HEK293 (cell line): ENCODE results near the gene CAPN5.

Source experiments
- CTCF ChIA-PET: fragments of 350-600 bp; formaldehyde crosslinking; extraction: SDS; loops from one replicate; lab custom pipeline; 2021; ENCODE audit warnings: antibody characterized with exemption; lab: Yijun Ruan, JAX
- POLR2A ChIA-PET: fragments of 300-600 bp; formaldehyde crosslinking; extraction: SDS; loops from one replicate; lab custom pipeline; 2020; ENCODE audit warnings: antibody characterized with exemption, inconsistent platforms; lab: Yijun Ruan, JAX
- H3K27ac ChIP-seq: fragments of 200-500 bp; sonication (Bioruptor generic); 2 replicates; pipeline ENCODE4 v1.5.1; 2014; ENCODE audit warnings: low read depth, low read length, control low read depth, inconsistent platforms; ENCODE audit errors: extremely low read depth
- H3K36me3 ChIP-seq, 2 experiments: fragments of 200-500 bp in 1 of 2; sonication (Bioruptor generic) in 1 of 2; 1 replicate in 1 of 2; 2 replicates in 1 of 2; pipeline ENCODE4 v1.5.1; 2014 to 2017; ENCODE audit warnings: inconsistent platforms in 2 of 2, low read length in 2 of 2; ENCODE audit not compliant: control insufficient read depth in 2 of 2, insufficient read depth in 1 of 2
- H3K4me1 ChIP-seq: fragments of 200-500 bp; sonication (Bioruptor generic); 2 replicates; pipeline ENCODE4 v1.5.1; 2014; ENCODE audit warnings: mild to moderate bottlenecking, low read length, inconsistent platforms; ENCODE audit not compliant: control insufficient read depth, insufficient read depth
- H3K4me3 ChIP-seq: 2 replicates; pipeline ENCODE4 v1.5.1; 2011; ENCODE audit warnings: low read depth, mild to moderate bottlenecking, control low read depth, low read length, moderate library complexity
- H3K9me3 ChIP-seq: fragments of 200-500 bp; sonication (Bioruptor generic); 2 replicates; pipeline ENCODE4 v1.5.1; 2014; ENCODE audit warnings: low read depth, low read length, inconsistent platforms; ENCODE audit not compliant: control insufficient read depth, insufficient read depth
- ELK4 ChIP-seq: IDR thresholded peaks from 2 replicates; pipeline ENCODE4 v1.6.1; 2011; ENCODE audit warnings: mild to moderate bottlenecking, low read depth, low read length, borderline replicate concordance
- GLI4 ChIP-seq: fragments of 450-650 bp; formaldehyde crosslinking; IDR thresholded peaks from 2 replicates; pipeline ENCODE4 v1.5.1; 2016; ENCODE audit warnings: missing biosample characterization, missing genetic modification characterization
- GLIS1 ChIP-seq: fragments of 450-650 bp; formaldehyde crosslinking; IDR thresholded peaks from 2 replicates; pipeline ENCODE4 v1.5.1; 2016; ENCODE audit warnings: missing biosample characterization, missing genetic modification characterization
- MEIS1 ChIP-seq: sonication (generic); formaldehyde crosslinking; IDR thresholded peaks from 2 replicates; pipeline ENCODE4 v1.8.1; 2022; ENCODE audit warnings: missing genetic modification reagents, mild to moderate bottlenecking, borderline replicate concordance
- SP2 ChIP-seq: fragments of 450-650 bp; formaldehyde crosslinking; IDR thresholded peaks from 2 replicates; pipeline ENCODE4 v1.5.1; 2016; ENCODE audit warnings: missing biosample characterization, missing genetic modification characterization
- SP7 ChIP-seq: fragments of 450-650 bp; formaldehyde crosslinking; IDR thresholded peaks from 2 replicates; pipeline ENCODE4 v1.5.1; 2016; ENCODE audit warnings: missing biosample characterization, missing genetic modification characterization
- TSHZ1 ChIP-seq: fragments of 450-650 bp; formaldehyde crosslinking; IDR thresholded peaks from 2 replicates; pipeline ENCODE4 v1.5.1; 2016; ENCODE audit warnings: missing biosample characterization, missing genetic modification characterization, borderline replicate concordance
- ZBTB17 ChIP-seq: fragments of 450-650 bp; formaldehyde crosslinking; IDR thresholded peaks from 2 replicates; pipeline ENCODE4 v1.5.1; 2016; ENCODE audit warnings: missing biosample characterization, missing genetic modification characterization
- ZBTB7A ChIP-seq: fragments of 450-650 bp; formaldehyde crosslinking; IDR thresholded peaks from 2 replicates; pipeline ENCODE4 v1.5.1; 2016; ENCODE audit warnings: low read depth, missing biosample characterization, missing genetic modification characterization
- ZEB2 ChIP-seq: fragments of 450-650 bp; formaldehyde crosslinking; IDR thresholded peaks from 2 replicates; pipeline ENCODE4 v1.5.1; 2016; ENCODE audit warnings: missing biosample characterization, missing genetic modification characterization
- ZNF121 ChIP-seq: fragments of 450-650 bp; formaldehyde crosslinking; IDR thresholded peaks from 2 replicates; pipeline ENCODE4 v1.5.1; 2016; ENCODE audit warnings: missing biosample characterization, missing genetic modification characterization
- ZNF140 ChIP-seq: fragments of 450-650 bp; formaldehyde crosslinking; IDR thresholded peaks from 2 replicates; pipeline ENCODE4 v1.5.1; 2016; ENCODE audit warnings: missing biosample characterization, missing genetic modification characterization
- ZNF16 ChIP-seq: fragments of 450-650 bp; formaldehyde crosslinking; IDR thresholded peaks from 2 replicates; pipeline ENCODE4 v1.5.1; 2016; ENCODE audit warnings: low read depth, missing biosample characterization, missing genetic modification characterization
- ZNF223 ChIP-seq: fragments of 450-650 bp; formaldehyde crosslinking; IDR thresholded peaks from 2 replicates; pipeline ENCODE4 v1.5.1; 2016; ENCODE audit warnings: missing biosample characterization, missing genetic modification characterization
- ZNF341 ChIP-seq: fragments of 450-650 bp; formaldehyde crosslinking; IDR thresholded peaks from 2 replicates; pipeline ENCODE4; 2016; ENCODE audit warnings: low read depth, missing biosample characterization, missing genetic modification characterization
- ZNF350 ChIP-seq: fragments of 450-650 bp; formaldehyde crosslinking; IDR thresholded peaks from 2 replicates; pipeline ENCODE4 v1.5.0; 2017; ENCODE audit warnings: missing biosample characterization, mild to moderate bottlenecking, missing genetic modification characterization
- ZNF398 ChIP-seq: fragments of 450-650 bp; formaldehyde crosslinking; IDR thresholded peaks from 2 replicates; pipeline ENCODE4 v1.5.1; 2017; ENCODE audit warnings: missing biosample characterization, missing genetic modification characterization
- ZNF416 ChIP-seq: fragments of 450-650 bp; formaldehyde crosslinking; IDR thresholded peaks from 2 replicates; pipeline ENCODE4 v1.5.1; 2016; ENCODE audit warnings: missing biosample characterization, missing genetic modification characterization
- ZNF473 ChIP-seq: fragments of 450-650 bp; formaldehyde crosslinking; IDR thresholded peaks from 2 replicates; pipeline ENCODE4 v1.5.1; 2017; ENCODE audit warnings: missing biosample characterization, missing genetic modification characterization
- ZNF555 ChIP-seq: fragments of 450-650 bp; formaldehyde crosslinking; conservative IDR thresholded peaks from 2 replicates; pipeline ENCODE4 v1.5.1; 2017; ENCODE audit warnings: missing biosample characterization, mild to moderate bottlenecking, missing genetic modification characterization, inconsistent platforms
- ZNF660 ChIP-seq: fragments of 450-650 bp; IDR thresholded peaks from 2 replicates; pipeline ENCODE4 v1.5.1; 2018; ENCODE audit warnings: missing biosample characterization, mild to moderate bottlenecking, missing genetic modification characterization
- ZNF664 ChIP-seq: fragments of 450-650 bp; formaldehyde crosslinking; IDR thresholded peaks from 2 replicates; pipeline ENCODE4 v1.5.1; 2016; ENCODE audit warnings: missing biosample characterization, missing genetic modification characterization
- ZNF837 ChIP-seq: fragments of 450-650 bp; formaldehyde crosslinking; IDR thresholded peaks from 2 replicates; pipeline ENCODE4 v1.5.1; 2016; ENCODE audit warnings: missing biosample characterization, missing genetic modification characterization
- ZSCAN23 ChIP-seq: fragments of 450-650 bp; formaldehyde crosslinking; IDR thresholded peaks from 2 replicates; pipeline ENCODE4 v1.5.1; 2016; ENCODE audit warnings: missing biosample characterization, missing genetic modification characterization
- TF ChIP-seq, protein P1 (sequence below): sonication (generic); formaldehyde crosslinking; IDR thresholded peaks from 2 replicates; pipeline ENCODE4 v1.8.1; 2022; ENCODE audit warnings: mild to moderate bottlenecking, moderate library complexity, missing genetic modification reagents
- TF ChIP-seq, protein P2 (sequence below): fragments of 450-650 bp; formaldehyde crosslinking; IDR thresholded peaks from 2 replicates; pipeline ENCODE4 v1.5.1; 2016; ENCODE audit warnings: missing biosample characterization, missing genetic modification characterization

The CAPN5 gene

GRCh38 chr11:77156396-77157195 is 89.8 kb downstream of the CAPN5 start:
- H3K4me1 ChIP-seq, result no peaks in the 10 kb centered on the region
- POLR2A ChIA-PET, result interaction anchor here (0.6 kb wide), 1 partner anchor 1216 kb away, joined by 4 read pairs; no protein-coding TSS in a partner anchor
- H3K27ac ChIP-seq, result no peak overlapping the region
- H3K36me3 ChIP-seq, result no peaks in the 10 kb centered on the region
- TF ChIP-seq ZNF350 (tag by site-specific recombination) (no peak), ZEB2 (no peak), ZNF140 (no peak), SP2 (tag by site-specific recombination) (no peak), ZNF121 (tag by site-specific recombination) (no peak), ZBTB7A (tag by site-specific recombination) (no peak), ZNF473 (tag by site-specific recombination) (no peak), GLI4 (no peak), ELK4 (no peak), ZNF16 (tag by site-specific recombination) (no peak), SP7 (no peak), ZNF660 (tag by site-specific recombination) (no peak), ZNF416 (no peak), ZSCAN23 (tag by site-specific recombination) (no peak), ZNF223 (no peak), ZBTB17 (tag by site-specific recombination) (no peak), GLIS1 (tag by site-specific recombination) (no peak), ZNF664 (tag by site-specific recombination) (no peak), MEIS1 (CRISPR knock-in tag) (no peak)
- TF ChIP-seq, protein P1, sequence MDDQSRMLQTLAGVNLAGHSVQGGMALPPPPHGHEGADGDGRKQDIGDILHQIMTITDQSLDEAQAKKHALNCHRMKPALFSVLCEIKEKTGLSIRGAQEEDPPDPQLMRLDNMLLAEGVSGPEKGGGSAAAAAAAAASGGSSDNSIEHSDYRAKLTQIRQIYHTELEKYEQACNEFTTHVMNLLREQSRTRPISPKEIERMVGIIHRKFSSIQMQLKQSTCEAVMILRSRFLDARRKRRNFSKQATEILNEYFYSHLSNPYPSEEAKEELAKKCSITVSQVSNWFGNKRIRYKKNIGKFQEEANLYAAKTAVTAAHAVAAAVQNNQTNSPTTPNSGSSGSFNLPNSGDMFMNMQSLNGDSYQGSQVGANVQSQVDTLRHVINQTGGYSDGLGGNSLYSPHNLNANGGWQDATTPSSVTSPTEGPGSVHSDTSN (CRISPR knock-in tag), result no peak
- TF ChIP-seq, all 188 proteins: peak for 0
- CTCF ChIA-PET, result interaction anchor here (1.4 kb wide), 1 partner anchor 29 kb away, joined by 9 read pairs; no protein-coding TSS in a partner anchor
- no peaks in the 10 kb centered on the region for H3K9me3 ChIP-seq
- H3K4me3 ChIP-seq, result no peak overlapping the region

- TF ChIP-seq TSHZ1 (tag by site-specific recombination), result no peak
- TF ChIP-seq ZNF341 (tag by site-specific recombination), result no peak
- TF ChIP-seq ZNF837 (tag by site-specific recombination), result no peak
- TF ChIP-seq ZNF398 (tag by site-specific recombination), result no peak
- no peak for TF ChIP-seq ZNF555 (tag by site-specific recombination)
- TF ChIP-seq, protein P2, sequence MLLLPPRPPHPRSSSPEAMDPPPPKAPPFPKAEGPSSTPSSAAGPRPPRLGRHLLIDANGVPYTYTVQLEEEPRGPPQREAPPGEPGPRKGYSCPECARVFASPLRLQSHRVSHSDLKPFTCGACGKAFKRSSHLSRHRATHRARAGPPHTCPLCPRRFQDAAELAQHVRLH (tag by site-specific recombination), result no peak
- H3K27ac ChIP-seq, result no peak overlapping the region
- ChIA-PET POLR2A (no interaction called here), CTCF (interaction anchor here (1.1 kb wide), 1 partner anchor 31 kb away, joined by 3 read pairs; no protein-coding TSS in a partner anchor)
- H3K36me3 ChIP-seq, result no peaks in the 10 kb centered on the region
- H3K9me3 ChIP-seq, result no peaks in the 10 kb centered on the region
- H3K4me3 ChIP-seq, result no peak overlapping the region
- H3K4me1 ChIP-seq, result no peaks in the 10 kb centered on the region
Measured at GRCh38 chr11:77158041-77158695, 91.4 kb downstream of the CAPN5 start.
